Activated CD8-positive, alpha-beta memory T cell treated with anti-CD3 and anti-CD28 coated beads, Interleukin-2, amount 50 U/mL, for 24 hours (primary cell): ENCODE measurements around the gene MYL12A.
"Not testable (repeated sequence)": the region's sequence is repeated elsewhere in the genome, so short reads cannot be mapped to it uniquely, and the experiment has no call there.

Experiments
- DNase-seq: peaks from one replicate; pipeline ENCODE4 v3.0.0-alpha.2; 2020; ENCODE audit errors: extremely low read depth

Gene MYL12A

GRCh38 chr18:3254725-3255124 lies 7.1 kb downstream of the MYL12A start:
- no peak for DNase-seq

- no peak for DNase-seq
Observed at GRCh38 chr18:3255611-3256165, 8.1 kb downstream of the MYL12A start.

DNA sequence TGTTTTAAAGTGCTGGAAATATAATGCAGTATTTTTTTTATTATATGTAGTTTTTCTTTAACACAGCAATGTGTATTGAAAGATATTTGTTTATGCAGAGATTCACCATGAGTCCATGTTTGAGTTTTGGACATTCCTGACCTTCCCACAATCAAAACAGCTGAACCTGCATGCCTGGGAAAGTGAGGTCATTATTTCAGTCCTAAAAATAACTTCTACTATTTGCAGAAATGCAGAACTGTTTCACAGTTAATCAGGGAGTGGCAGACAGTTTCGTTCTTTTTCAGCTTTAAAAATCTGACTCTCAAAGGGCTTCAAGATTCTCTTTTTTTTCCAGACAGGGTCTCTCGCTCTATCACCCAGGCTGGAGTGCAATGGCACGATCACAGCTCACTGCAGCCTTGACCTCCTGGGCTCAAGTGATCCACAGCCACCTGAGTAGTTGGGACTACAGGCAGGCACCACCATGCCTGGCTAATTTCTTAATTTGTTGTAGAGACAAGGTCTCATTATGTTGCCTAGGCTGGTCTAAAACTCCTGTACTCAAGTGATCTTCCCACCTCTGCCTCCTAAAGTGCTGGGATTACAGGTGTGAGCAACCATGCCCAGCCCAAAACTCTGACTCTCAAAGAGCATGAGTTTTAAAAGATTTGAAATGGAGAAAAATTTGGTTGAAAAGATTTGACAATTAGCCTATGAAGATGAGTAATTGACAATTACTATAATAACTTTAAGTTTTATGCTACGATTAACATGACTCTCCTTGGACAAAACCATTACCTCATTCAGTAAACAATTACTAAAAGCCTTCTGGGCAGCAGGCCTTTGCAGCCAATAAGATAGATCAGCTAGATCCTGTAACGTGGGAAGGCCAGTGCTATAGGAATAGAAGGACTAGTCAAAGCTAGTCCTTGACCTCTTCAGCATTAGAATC lies 9.4 kb downstream of the MYL12A start:
- no peak for DNase-seq

DNA sequence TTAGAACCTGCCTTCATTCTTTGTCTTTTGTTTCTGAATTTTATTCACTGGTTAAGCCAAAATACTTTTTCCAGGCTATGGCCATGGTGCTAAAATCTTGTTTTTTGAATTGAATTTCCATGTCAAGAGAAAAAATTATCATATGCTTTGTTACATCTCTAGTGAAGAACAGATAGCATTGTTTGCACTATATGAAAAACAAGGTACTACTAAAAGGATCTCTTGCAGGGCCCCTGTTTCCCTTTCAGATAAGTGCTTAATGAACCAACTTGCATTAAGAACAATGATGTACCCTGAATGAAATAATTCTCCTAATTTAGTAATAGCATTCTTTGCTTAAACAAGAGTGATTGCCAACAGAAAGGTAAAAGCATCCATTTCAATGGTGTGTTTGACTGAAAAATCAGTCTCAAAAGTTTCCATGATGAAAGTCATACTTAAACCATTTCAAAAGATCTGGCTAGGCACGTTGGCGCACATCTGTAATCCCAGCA lies 10.1 kb downstream of the MYL12A start:
- no peak for DNase-seq

GRCh38 chr18:3260995-3261372 lies 13.4 kb downstream of the MYL12A start:
- DNase-seq = no peak

DNA sequence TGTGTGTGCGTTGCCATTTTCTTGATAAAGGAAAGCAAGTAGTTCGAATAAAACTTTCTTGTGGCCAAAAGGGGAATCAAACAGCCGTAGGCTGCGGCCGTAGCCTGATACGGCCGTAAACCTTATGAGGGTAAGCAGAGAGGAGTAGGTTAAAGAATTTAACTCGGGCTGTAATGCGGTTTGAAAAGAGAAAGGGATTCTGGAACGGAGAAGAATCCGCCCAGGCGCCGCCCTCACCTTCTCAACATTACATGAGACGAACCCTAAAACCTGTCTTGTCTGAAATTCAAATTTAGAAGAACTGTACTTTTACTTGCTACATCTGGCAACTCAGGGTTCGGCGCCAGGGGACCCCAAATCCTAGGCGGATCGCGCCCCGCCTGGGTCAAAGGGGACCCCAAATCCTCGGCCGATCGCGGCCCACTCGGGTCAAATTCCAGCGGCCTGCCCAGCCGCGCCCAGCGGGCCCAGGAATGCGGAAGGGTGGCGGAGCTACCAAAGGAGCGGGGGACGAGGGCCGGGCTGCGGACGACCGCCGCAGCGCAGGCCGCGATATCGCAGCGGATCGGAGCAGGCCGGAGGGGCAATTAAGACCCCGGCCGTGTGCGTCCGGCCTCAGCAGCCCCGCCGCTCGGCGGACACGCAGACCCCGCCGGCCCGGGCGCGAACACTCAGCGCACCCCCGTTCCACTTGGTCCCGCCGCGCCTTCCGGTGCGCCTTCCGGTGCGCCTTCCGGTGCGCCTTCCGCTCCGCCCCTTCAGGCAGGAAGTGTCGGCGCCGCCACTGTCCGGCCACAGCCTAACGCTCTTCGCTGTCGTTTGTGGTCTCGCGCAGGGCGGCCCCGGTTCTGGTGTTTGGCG lies 14.0 kb downstream of the MYL12A start, which contains the start of gene MYL12B:
TSS of gene MYL12B (plus strand) at position 761 of the 861 bp plus-strand sequence. CDS start 10,766 bp downstream, outside the sequence.
- no peak for DNase-seq

DNA sequence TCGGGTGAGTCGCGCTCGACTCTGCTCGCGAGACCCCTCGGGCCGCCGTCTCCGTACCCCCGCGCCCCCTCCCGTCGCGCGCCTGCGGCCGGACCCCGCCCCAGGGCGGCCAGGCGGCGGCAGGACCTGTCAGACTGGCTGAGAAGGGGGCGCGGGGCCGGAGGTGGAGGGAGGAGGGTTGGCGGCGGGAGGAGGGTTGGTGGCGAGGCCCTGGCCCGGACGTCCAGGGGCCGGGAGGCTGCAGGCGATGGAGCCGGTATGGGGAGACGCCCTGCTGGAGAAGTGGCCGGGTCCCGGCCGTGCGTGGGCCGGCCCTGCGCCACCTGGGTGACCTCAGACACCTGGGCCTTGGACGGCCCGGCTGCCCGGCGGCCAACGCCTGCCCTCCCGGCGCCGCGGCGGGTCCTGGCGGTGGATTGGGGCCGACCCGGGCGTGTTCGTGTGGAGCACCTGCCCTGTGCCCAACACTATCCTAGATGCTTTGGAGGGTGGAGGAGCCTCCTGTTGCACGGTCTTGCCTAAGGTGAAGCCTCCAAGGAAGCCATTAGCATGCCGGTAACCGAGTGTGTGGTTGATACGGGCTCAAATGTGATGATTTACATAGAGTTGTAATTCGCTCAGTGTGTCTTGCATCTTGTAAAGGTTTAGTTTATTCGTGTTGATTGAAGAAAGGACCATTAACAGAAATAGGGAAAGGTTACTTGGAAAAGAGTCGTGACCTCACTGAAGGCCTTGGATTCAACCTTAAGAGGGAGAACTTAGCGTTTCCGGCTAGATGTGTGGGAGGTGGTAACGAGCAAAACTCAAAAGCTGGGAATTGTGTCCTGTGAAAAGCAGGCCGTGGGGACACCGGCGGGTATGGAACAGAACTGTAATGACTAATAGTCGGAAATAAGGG lies 14.9 kb downstream of the MYL12A start:
- no peak for DNase-seq

DNA sequence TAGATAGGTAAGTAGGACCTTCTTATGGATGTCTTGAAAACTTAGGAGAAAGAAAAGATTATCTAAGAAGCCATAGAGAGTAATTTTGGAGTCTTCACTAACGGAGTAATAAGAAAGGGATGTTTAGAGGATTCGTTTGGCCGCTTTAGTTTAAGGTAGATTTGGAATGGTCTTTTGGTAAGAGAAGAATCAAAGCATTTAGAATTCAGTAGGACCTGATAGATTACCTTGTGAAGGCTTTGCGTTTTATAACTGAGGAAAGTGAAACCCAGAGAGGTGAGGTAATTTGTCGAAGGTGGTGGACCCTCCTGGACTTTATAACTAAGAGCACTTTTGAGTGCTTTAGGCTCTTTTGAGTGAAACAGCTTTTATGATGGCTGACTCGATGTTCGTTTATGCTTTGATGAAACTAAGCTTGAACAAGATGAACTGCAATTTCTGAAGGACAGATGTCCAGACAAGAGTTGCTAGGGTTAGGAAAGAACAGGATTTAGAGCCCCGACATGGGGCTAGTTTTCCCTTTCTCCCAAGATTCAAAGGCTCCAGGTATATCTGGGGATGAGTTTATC lies 15.6 kb downstream of the MYL12A start:
- no peak for DNase-seq

GRCh38 chr18:3264362-3264761 lies 16.8 kb downstream of the MYL12A start:
- DNase-seq = no peak

- DNase-seq = no peak
Observed at GRCh38 chr18:3265564-3266033, 18.0 kb downstream of the MYL12A start.

DNA sequence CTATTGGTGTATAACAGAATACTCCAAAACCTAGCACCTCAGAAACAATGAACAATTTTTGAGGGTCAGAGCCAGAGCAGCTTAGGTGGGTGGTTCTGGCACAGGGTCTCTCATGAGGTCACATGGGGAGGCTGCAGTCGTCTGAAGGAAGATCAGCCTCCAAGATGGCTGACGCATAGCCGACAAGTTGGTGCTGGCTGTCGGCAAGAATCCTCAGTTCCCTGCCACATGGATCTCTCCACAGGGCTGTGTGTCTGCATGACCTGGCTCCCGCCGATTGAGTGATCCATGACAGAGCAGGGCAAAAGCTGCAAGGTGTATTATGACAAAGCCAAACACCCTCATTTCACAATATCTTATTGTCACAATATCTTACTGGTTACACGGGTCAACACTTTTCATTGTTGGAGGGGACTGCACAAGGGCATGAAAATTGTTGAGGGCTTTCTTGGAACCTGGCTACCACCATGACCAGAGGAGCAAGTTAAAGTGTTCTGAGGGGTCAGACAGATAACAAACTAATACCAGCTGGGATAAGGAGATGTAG lies 18.5 kb downstream of the MYL12A start:
- no peak for DNase-seq

- DNase-seq = no peak
Observed at GRCh38 chr18:3268306-3268705, 20.7 kb downstream of the MYL12A start.

DNA sequence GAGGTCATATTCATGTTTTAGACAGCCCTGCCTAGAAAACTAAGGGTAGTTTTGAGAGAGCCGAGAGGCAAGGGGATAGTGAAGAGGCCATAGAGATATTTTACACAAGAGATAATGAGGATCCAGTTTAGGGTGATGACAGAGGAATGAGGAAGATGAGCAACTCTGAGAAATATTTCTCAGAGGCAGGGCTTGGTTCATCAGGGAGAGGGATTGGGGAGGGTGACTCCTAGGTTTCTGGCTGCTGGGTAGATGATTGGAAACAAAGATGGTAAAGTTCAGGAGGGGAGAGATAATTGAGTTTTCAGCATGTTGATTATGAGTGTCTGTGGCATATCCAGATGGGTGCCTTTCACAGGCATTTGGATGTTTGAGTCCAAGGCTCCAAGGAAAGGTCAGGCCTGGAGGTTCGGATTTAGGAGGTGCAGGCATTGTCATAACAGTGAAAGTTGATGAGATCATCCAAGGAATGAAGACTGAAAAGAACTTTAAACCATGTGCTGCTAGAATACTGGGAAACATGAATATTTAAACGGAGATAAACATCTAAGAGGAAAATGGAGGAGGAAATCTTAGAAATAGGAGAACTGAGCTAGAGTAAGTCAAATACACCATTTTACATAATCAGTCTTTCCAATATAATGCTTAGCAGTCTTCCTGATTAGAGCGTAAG lies 21.8 kb downstream of the MYL12A start:
- no peak for DNase-seq

- no peak for DNase-seq
Observed at GRCh38 chr18:3269914-3270299, 22.3 kb downstream of the MYL12A start.

DNA sequence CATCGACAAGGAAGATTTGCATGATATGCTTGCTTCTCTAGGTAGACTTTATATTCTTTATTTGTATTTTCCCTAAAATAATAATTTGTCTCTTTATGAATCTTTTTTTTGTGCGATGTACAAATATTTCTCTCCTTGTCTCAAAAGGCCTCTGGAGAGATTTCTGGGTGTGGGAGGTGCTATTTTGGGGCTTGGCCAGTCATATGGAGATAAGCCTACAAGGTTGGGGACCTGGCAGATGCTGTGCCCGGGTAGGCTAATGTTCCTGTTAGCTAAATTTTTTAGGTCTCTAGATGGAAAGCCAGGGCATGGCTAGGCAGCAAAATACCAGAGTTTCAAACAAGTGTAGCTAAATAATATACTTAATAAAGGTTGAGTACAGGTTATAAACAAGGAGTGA lies 25.4 kb downstream of the MYL12A start:
- DNase-seq = no peak

DNA sequence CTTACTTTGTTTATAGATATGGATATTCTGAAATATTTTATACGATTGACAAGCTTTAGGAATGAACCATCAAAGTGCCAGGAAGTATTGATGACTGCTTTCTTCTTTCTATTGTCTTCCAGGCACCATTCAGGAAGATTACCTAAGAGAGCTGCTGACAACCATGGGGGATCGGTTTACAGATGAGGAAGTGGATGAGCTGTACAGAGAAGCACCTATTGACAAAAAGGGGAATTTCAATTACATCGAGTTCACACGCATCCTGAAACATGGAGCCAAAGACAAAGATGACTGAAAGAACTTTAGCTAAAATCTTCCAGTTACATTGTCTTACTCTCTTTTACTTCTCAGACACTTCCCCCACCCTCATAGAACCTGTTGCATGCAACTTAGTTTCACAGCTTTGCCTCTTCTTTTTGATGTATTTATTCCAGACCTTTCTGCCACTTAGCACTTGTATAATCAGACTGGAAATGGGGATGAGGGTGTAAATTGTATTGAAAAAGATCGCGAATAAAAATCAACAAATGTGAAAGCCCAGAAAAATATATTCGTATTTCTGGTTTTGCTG lies 30.1 kb downstream of the MYL12A start:
- not testable (repeated sequence) for DNase-seq

DNA sequence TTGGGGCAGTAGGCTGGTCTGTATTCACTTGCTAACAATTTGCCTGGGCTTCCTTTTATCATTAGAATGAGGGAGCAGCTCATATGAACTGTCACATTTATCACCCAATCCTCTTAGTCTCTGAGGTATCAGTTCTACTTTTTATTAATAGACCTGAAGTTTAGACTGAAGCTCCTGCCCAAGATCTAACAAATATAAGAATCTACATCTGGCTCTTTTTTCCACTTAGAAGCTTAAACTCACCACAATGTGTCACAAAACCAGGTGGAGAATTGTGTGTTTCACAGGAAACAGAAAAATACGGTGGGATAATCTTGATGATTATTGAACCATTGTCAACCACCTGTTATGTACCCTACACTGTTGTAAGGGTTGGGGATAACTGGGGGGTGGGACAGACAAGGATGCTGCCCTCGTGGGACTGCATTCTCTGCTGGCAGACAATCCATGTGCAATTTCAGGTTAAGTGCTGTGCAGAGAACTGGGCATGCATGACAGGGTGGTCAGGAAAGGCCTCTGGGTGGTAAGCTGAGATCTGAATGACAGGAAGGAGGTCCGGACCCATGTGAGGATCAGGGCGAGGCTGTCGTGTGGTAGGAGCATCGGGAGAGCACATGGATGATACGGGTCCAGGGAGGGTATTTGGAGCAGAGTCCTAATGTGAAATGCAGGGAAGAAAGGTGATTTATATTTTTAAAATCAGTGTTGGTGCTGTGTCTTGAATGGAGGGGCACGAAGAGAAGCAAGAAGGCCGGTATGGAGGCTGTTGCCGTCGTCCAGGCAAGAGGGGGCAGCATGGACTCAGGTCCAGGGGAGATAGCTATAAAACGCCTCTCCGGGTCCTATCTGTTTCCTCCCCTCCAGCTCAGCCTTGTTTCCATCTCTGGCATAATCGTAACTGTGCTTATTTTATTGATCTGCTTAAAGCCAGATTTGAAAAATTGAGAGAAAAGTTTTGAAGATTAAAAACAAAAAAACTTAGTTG lies 31.9 kb downstream of the MYL12A start:
- DNase-seq = no peak
